Esophagus muscularis mucosa (tissue), 3 donors: ENCODE measurements around the gene SASH1.
"Not testable (repeated sequence)": the region's sequence is repeated elsewhere in the genome, so short reads cannot be mapped to it uniquely, and the experiment has no call there.

Experiments used
- CTCF ChIP-seq, 3 experiments: fragments of 200-600 bp in 2 of 3; fragments of 450-650 bp in 1 of 3; sonication (generic) in 2 of 3; IDR thresholded peaks; one replicate each; pipeline ENCODE4 v1.5.1; 2017 to 2019; ENCODE audit warnings: antibody characterized with exemption in 3 of 3, mild to moderate bottlenecking in 2 of 3, moderate library complexity in 1 of 3
- POLR2AphosphoS5 ChIP-seq, 2 donors: sonication (generic); formaldehyde crosslinking; IDR thresholded peaks; one replicate each; pipeline ENCODE4 v1.6.1; 2017; ENCODE audit warnings: antibody characterized with exemption in 2 of 2

GRCh38 chr6:148392127-148392526 is 49.5 kb downstream of the SASH1 start:
- TF ChIP-seq CTCF, POLR2AphosphoS5 (IDR thresholded peaks at IDR 0.05): not testable (repeated sequence)
